WTC11 (cell line): ENCODE results near the gene ZC3H7B.

Experiments
- CTCF ChIP-seq: fragments of 200-600 bp; IDR thresholded peaks from 2 replicates; pipeline ENCODE4 v1.8.0; 2022; ENCODE audit warnings: antibody characterized with exemption
- MAX ChIP-seq: sonication (generic); formaldehyde crosslinking; IDR thresholded peaks from 2 replicates; pipeline ENCODE4 v1.8.0; 2022; ENCODE audit warnings: mild to moderate bottlenecking, missing genetic modification reagents
- PRDM15 ChIP-seq: sonication (generic); formaldehyde crosslinking; IDR thresholded peaks from 2 replicates; pipeline ENCODE4 v1.8.0; 2022; ENCODE audit warnings: missing genetic modification reagents
- USF2 ChIP-seq: sonication (generic); formaldehyde crosslinking; IDR thresholded peaks from 2 replicates; pipeline ENCODE4 v1.8.1; 2023; ENCODE audit warnings: mild to moderate bottlenecking, missing genetic modification reagents, moderate library complexity

- TF ChIP-seq USF2 (CRISPR knock-in tag) = no peak
- TF ChIP-seq PRDM15 (CRISPR knock-in tag) = no peak
- TF ChIP-seq CTCF = no peak
- no peak for TF ChIP-seq MAX (CRISPR knock-in tag)
Observed at GRCh38 chr22:41280065-41280464, 21.3 kb upstream of the ZC3H7B start.
